SK-MEL-5 (cell line): ENCODE measurements around the gene PDE4B. TPM values are rescaled to one million over a fixed set of nuclear protein-coding genes. Genes with fewer than 3 reads are reported as not detected.

Source experiments
- DNase-seq: peaks from one replicate; pipeline ENCODE4 v3.0.0-alpha.2; 2016; ENCODE audit warnings: low read depth, low spot score
- in situ Hi-C: cut with HindIII; loops from 2 replicates; pipeline ENCODE4 v1.10.0; 2016; ENCODE audit warnings: low sequenced_read_pairs, high pct_unique_total_duplicates, low pct_unique_long_range_greater_than_20kb
- total RNA-seq: library from RNA; depleted of rRNA; stranded (reverse); fragments of >200 nt; shearing (Covaris generic); gene quantifications from 2 replicates; pipeline ENCODE4 v1.2.3, GENCODE V29; 2014

The PDE4B gene
- total RNA-seq, 1 experiment from 2014 or later = 26.1 TPM

DNA sequence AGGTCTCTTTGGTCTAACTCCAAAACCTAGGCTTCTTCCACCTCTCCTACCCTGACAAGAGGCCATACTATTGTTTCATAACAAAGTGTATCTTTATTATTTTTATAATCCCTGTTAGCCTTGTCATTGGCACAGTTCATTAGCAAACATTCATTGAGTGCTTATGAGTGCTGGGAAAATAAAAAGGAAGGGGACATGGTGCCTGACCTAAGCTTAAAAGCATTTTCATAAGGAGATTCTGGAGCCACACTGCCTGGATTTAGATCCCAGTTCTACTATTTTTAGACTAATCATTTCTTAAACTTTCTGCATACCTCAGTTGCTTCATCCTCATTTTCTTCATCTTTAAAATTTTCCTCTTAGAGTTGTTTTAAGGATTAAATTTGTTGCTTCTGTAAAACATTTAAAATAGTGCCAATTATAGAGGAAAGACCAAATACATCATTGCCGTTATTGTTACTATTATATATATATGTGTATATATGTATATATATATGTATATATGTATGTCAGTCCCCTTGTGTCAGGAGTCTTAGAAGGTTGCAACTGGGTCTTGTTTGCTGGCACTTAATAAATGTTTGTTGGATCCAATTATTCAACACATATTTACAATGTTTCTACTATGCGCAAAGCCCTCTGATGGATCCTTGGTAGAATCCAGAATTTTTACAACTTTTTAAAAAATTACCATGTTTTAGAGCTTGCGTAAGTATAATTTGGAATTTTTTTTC, 490.4 kb downstream of the PDE4B start:
- no peak for DNase-seq

DNA sequence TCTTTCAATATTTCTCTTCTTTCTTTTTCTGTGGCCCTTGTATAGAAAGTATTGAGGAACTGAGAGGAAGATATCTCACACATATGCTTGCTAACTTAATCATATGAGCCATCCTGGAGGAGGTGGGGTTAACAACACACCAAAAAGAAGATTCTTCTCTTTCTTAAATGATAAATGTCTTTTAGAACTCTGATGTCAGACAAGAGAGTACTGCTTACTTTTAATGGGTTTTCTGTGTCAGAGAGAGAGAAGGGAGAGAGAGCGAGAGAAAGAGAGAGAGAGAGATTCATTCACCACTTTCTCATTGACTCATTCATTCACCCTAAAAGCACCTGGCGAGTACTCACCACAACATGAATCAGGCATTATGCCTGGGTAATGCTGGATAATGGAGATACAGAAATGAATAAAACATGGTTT, 490.9 kb downstream of the PDE4B start:
- DNase-seq = no peak
- in situ Hi-C loops = no loop called here

More for the DNA sequence above, 490.4 kb downstream of the PDE4B start:
- in situ Hi-C loops = no loop called here

DNA sequence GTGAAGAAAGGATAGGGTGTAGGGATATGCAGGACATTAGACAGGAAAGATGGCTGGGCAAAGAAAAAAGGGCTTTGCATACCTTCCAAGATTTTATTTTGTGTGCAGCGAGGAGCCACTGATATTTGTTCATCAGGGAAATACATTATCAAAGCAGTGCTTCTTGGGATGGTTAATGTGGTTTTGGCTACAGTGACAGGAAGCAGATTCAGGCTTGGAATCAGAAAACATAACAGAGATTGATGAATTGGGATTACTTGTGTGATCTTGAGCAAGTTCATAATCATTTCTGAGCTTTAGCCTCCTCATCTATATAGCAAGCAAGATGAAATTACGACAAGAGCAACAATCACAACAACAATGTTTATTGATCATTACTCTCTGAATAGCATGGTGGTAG, 492.1 kb downstream of the PDE4B start:
- DNase-seq = no peak
- in situ Hi-C loops = no loop called here

DNA sequence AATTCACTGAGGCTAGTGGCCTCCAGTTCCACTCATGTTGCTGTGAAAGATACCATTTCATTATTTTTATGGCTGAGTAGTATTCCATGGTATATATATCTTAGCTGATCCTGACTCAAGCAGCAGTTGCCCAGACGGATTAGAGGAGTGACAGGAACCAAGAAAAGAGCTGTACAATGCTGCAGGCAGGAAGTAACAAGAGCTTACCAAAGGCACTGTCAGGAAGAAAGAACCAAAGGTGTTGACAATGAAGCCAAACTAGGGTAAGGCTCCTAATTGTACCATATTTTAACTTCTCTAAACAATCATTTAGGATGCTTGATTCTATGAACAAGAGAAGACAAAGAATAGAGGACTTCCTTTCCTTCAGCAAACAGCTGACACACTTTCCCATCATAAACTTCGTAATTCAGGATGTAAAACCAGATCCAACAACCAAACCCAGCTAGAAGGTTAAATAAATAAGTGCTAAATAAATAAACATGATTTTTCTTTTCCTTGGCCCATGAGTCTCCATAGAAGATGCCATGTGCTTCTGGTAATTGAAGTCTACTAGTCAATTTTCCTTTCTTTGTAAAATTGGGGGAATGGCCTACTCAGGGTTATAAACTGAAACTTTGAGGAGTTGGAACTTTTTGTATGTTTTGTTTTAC, 493.0 kb downstream of the PDE4B start:
- no peak for DNase-seq
- in situ Hi-C loops = no loop called here

DNA sequence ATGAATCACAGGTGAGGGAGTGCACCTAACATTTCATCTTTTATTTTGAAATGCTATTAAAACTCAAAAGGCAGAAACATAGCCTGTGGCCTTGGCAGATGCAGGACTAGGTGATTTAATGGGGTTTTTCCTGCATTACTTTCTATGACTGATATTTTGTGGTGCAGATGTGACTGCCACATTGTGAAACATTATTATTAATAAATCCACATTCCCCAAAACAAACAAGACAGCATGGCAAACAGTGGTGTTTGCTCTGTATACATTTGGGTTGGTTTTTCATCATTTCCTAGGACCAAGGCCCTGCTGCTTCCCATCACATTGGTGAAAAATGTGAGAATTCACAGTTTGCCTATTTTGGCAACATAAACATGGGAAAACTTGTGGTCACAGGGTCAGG, 493.6 kb downstream of the PDE4B start:
- no peak for DNase-seq
- in situ Hi-C loops = no loop called here

DNA sequence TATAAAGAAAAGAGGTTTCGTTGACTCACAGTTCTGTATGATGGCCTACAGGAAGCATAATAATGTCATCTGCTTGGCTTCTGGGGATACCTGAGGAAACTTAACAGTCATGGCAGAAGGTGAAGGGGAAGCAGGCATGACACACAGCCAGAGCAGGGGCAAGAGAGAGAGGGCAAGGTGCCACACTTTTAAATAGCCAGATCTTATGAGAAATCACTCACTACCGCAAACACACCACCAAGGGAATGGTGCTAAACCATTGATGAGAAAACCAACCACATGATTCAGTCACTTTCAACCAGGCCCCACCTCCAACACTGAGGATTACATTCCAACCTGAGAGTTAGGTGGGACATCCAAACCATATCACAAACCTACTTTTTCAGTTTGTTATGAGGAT, 495.4 kb downstream of the PDE4B start:
- in situ Hi-C loops = no loop called here
- DNase-seq = no peak

DNA sequence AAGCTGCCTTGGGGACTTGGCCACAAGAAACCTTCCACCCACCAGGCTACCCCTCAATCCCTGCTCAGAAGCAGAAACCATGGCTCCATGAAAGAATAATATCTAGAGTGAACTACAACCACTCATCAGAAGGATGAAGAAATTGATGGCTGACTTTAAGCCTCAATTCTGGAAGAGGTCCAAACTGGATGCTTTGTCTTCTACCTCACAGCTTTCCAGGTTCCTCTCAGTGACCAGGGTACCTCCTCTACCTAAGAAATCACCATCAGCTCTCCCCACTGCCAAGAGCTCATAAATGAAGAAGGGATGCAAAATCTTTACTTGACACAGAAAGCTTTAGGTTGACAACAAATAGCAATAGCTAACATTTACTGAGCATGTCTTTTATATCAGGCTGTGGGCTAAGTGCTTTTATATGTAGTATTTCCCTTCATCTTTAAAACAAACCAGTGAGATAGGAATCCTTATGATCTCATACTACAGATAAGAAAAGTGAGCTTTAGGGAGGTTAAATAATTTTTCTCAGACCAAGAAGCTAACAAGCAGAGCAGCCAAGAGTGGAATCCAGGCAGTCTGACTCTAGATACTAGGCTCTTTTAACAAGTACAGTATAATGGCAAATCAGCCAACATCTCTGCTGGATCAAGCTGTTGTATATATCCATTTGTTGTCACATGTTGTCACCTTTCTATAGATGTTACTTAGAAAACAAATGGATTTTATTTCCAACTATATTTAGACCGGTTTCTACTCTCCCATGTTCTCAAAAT, 498.3 kb downstream of the PDE4B start:
- DNase-seq = no peak
- in situ Hi-C loops = no loop called here

DNA sequence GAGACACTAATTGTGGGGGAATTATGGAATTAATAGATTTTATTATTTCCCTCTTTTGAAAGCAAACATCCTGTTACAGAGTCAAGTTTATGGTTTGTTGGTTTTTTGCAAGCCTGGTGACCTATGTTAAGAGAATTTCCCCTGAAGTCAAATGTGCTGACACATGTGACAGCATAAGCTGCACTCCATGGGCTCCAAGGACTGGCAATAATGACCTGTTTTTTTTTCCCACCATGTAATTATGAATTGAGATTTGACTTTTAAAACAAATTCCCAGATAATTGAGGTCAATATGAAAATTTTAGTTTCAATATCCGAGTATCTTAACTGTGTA, 498.8 kb downstream of the PDE4B start:
- in situ Hi-C loops = no loop called here
- peak; percentile 18 for DNase-seq

DNA sequence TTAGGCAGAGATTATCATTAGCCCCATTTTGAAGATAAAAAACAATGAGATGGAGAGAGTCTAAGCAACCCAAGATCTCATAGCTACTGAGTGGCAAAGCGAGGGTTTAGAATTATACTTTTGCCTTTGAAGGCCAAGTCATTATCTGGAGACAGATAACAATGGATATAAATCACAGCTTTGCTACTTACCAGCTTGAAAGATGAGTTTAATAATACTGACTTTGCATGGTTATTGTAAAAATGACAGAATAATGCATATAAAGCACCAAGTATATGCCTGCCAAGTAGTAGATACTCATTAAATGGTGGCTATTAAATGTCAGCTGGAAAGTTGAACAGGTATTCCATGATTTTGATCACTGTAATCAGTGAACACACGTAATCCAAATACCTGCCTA, 499.6 kb downstream of the PDE4B start:
- DNase-seq = no peak
- in situ Hi-C loops = no loop called here

DNA sequence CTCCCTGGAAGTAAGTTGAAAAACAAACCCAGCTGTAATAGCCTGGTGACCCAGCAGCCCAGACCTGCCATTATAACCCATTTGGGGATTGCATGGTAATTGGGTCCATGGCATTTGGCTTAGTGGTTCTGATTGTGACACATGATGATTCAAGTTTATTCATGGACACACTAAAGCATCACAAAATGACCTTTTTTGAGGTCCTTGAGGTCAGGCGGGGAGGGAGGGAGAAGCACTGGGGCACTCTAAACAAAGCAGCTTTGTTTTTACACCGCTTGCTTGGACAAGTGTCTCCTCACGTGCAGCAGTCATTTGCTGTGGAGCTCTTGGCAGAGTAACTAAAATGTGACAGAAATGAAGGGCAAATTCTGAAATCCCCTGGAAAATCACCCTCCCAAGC, 500.2 kb downstream of the PDE4B start:
- peak; percentile 91 for DNase-seq

DNA sequence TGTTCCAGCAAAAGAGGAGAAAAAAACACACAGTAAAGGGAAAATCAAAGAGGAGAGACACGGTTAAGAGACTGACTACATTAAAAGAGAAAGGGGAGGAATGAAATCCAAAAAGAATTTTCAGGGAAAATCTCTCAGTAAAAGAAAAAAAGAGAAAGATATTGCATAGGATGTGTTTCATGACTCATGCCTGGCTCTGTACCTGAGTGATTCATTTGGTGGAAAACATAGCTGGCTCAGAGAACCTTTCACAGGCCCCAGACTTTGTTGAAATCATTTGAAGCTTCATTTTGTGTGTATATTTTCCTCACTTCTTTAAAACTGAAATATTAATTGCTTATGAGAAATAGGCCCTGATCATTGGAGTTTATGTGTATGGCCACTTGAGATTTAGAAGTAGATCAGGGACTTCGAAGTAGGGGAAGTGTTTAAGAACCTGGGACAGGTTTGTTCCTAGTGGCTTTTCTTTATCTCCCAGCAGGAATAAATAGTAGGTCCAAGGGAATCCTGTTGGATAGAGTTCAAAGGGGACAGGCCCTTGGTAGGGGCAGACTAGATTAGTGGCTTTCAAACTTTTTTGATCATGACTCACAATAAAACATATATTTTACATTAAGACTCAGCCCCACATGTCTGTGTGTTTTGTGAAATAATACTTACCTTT, 502.1 kb downstream of the PDE4B start:
- DNase-seq = no peak
- in situ Hi-C loops = no loop called here

More for the DNA sequence above, 500.2 kb downstream of the PDE4B start:
- in situ Hi-C loops = no loop called here

DNA sequence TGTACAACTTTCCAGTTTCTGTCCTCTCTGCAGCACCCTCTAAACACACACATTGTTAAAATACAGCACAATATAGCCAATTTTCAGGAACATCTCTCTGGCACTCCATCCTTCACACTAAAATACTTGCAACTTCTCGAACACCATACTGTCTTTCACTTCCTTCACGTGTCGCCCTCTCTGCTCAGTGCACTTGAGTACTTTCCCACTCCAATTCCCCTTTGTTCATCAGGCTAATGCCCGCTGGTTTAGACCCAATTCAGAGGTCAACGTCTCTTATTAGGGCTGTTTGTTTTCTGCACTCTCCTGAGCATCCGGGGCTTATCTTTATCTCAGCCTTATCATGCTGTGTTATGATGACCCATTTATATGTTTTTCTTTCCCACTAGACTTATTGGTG, 503.1 kb downstream of the PDE4B start:
- in situ Hi-C loops = no loop called here
- no peak for DNase-seq

DNA sequence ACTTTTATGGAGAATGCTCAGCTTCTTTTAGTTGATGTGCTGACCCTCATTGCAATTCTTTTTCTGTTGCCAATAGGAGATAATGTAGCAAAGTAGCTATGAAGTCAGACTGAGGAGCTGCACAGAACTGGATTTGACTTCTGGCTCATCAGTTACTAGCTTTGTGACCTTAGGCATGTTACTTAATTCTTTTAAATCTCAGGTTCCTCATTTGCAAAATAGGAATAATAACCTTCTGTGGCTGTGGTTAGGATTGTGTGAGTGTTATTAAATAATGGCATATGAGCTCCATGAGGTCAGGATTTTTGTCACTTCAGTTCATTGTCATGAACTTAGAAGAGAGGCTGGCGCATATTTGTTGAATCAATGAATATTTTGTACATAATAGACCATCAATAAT, 503.7 kb downstream of the PDE4B start:
- no peak for DNase-seq
- in situ Hi-C loops = no loop called here

DNA sequence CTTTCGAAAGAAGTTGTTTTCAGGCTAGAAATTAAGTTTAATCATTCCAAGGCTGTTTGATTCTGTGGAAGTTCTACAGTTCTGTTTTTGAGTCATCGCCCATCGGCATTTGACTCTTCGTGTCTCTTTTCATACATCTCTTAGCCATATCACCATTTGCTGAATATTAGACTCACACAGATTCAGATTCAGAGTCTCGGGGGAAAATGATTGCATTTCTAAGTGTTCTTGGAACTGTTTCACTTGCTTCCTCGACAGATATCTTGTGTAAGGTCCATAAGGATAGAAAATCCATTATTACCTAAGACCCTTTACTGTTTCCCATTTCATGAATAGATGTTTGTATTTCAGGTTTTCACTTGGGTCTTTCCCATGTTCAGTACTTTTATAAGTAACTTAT, 504.3 kb downstream of the PDE4B start:
- in situ Hi-C loops = no loop called here
- DNase-seq = peak; percentile 87

DNA sequence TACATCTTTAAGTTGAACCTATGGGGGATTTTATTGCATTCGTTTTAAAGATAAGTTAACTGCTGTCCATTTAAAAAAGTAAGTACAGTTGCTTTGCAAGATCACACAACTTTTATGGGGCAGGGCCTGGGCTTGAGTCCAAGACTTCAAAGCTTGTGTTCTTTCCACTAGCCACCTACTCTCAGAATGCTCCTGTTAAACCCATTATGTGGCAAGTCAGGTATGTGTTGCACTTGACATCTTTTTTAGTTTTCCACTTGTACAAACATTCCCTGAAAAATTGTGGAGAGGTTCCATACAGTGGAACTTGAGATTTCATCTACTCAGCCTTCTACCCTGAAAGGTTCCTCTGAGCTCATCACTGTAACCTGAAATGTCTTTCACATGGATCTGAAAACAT, 505.8 kb downstream of the PDE4B start:
- no peak for DNase-seq
- in situ Hi-C loops = no loop called here

DNA sequence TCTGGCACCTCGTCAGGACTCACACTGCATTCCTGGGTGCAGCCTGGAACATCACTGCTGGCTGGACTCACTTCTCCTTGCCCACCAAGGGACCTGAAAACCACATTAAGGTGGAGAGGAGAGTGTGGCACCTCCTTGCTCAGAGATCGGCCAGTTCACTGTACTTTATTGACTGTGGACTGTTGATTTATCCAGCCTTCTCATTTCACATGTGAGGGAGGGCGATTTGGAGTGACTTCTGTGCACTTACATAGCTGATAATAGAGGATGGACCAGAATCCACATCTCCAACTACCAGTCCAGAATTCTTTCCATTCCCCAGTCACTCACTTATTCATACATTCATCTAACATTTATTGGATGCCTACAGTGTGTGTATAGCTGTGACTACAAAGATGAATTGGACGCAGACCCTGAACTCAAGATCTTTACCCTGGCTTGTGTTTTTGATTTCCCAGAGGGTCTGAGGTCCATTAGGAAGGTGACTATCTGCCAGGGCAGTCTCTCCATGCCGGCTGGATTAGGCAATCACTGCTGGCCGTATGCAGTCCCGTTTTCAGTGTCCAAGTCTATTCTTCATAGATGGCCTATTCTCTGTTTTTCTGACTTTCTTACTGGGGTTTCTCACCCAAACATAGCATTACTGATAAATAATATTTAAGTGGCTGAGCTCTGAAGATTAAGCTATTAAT, 507.7 kb downstream of the PDE4B start:
- DNase-seq = peak; percentile 29
- in situ Hi-C loops = no loop called here

DNA sequence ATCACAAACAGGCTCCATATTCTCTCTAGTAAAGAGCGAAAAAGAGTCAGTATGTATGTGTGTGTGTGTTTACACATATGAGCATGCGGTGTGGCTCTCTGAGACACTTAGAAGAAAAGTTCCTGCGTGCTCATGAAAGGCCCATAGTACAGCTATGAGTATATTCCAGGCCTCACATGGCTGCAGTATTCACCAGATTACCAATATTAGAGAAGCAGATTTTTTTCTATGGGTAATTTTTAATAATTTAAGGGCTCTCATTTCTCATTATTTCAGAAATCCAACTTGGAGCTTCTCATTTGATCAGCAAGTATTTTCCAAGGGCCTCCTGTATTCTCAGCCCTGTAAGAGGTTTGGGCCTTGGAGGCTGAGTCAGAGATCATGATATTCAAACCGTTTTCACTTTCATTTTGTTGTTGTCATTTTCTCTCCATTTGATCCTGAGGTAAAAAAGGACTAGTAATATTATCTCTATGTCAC, 508.3 kb downstream of the PDE4B start:
- peak; percentile 73 for DNase-seq
- in situ Hi-C loops = no loop called here
